Measurements from ENCODE around the gene GNG11. TPM values are rescaled to one million over a fixed set of nuclear protein-coding genes. Genes with fewer than 3 reads are reported as not detected.

GNG11 gene
- total RNA-seq, 3 donors from 2014 or later = 0.05 TPM; not detected in 1

DNA sequence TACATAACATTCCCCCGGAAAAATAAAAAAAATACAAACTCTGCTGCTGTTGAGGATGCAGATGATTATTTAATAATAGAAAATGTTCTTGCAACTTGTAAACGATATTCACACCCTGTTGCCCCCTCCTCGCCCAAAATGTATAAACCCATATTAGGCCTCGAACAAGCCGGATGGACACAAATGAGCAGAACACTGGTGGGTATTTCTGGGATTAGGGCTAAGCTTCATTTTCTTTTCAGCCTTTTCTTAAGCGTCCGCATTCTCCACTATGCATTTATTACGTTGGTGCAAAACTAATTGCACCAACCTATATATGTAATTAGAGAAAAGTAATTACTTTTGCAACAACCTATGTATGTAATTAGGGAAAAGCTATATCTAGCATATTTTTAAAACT is 349 bp upstream of the GNG11 start:
- Mint-ChIP-seq H3K4me1 (ENCODE audit: low read depth) (peaks cover 2% of the 10 kb centered on the region), H3K27me3 (ENCODE audit: low read depth) (peaks cover 42% of the 10 kb centered on the region), H3K9me3 (no peaks in the 10 kb centered on the region), H3K36me3 (ENCODE audit: insufficient read depth) (no peaks in the 10 kb centered on the region), H3K4me3 (no peak overlapping the region)
- DNase-seq (no peak), ATAC-seq (no peak)

DNA sequence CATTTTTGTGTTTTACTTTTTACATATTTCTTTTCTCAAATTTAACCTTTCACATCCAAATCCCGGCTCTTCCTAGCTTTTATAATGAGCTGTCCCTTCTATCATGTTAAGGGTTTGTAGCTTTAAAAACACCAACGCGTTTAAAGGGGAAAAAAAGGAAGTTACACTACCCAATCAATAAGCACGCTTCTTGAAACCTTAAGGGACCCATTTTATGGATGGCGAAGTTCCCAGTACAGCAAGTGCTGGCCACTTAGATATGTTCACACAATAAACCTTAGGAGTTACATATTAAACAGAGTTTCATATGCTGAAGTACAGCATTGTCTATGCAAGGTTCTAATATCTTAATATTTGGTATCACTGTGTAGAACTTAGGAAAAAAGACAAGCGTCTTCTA is 1.8 kb downstream of the GNG11 start:
- peaks cover 2% of the 10 kb centered on the region for H3K4me1 Mint-ChIP-seq (ENCODE audit: low read depth)
- H3K9me3 Mint-ChIP-seq = no peaks in the 10 kb centered on the region
- no peak for DNase-seq
- H3K4me3 Mint-ChIP-seq = no peak overlapping the region
- ATAC-seq = no peak
- no peaks in the 10 kb centered on the region for H3K36me3 Mint-ChIP-seq (ENCODE audit: insufficient read depth)
- H3K27me3 Mint-ChIP-seq (ENCODE audit: low read depth) = peaks cover 29% of the 10 kb centered on the region

DNA sequence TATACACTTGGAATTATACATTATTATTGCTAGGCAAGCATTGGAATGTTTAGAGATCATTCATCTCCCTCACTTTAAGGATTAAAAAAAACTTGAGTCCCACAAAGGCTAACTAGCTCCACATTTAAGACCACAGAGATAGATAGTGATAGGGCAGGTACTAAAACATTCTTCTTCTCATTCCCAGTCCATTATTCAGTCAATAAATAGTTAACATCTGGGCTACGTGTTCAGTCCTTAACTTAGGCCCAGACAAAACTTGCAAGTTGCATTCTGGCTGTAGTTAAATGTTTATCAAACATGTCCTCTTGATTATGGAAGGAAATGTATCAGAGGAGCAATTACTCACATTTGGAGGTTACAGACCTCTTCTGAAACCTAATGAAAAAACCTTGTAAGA is 2.4 kb downstream of the GNG11 start:
- H3K27me3 Mint-ChIP-seq (ENCODE audit: low read depth) = peaks cover 31% of the 10 kb centered on the region
- no peaks in the 10 kb centered on the region for H3K36me3 Mint-ChIP-seq (ENCODE audit: insufficient read depth)
- H3K4me3 Mint-ChIP-seq = no peak overlapping the region
- H3K9me3 Mint-ChIP-seq = no peaks in the 10 kb centered on the region
- DNase-seq = no peak
- peaks cover 2% of the 10 kb centered on the region for H3K4me1 Mint-ChIP-seq (ENCODE audit: low read depth)
- ATAC-seq = no peak

DNA sequence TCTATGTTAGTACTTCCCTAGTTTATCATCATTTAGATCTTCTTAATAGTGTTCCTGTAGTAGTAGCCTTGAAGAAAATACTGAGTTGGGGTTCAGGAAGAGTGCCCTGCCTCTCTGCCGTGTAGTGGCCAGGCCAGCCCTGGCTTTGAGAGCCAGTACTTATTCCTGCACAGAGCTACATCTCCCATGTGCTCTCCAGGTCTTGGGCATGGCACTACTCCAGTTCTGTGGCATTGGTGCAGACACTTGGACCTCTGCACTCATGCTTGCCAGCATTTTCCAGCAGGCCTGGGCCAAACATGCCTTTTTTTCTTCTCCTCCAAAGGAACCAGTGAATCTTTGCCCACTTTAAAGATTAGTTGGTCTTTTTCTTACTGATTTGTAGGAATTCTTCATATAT is 5.3 kb downstream of the GNG11 start:
- no peak overlapping the region for H3K4me3 Mint-ChIP-seq
- no peaks in the 10 kb centered on the region for H3K36me3 Mint-ChIP-seq (ENCODE audit: insufficient read depth)
- no peak for DNase-seq
- peaks cover 29% of the 10 kb centered on the region for H3K27me3 Mint-ChIP-seq (ENCODE audit: low read depth)
- H3K4me1 Mint-ChIP-seq (ENCODE audit: low read depth) = no peaks in the 10 kb centered on the region
- no peak for ATAC-seq
- no peaks in the 10 kb centered on the region for H3K9me3 Mint-ChIP-seq

DNA sequence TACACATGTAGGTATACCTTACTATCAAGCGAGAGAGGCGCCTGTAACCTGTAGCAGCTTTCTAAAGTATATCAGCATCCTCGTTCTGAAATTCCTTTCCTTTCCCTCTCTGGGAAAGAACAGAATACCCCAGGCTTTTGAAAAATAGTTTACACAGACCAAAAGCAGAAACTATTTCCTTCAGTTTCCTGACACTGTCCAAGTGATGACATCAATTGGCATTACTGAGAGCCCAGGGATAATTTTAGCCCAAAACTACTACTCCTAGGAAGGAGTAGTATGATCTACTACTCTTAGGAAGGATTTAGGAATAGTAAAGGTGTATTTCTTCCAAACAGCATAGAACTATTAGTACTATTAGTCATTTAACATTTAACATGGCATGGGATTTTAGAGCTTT is 6.0 kb downstream of the GNG11 start:
- H3K4me1 Mint-ChIP-seq (ENCODE audit: low read depth) = no peaks in the 10 kb centered on the region
- no peak overlapping the region for H3K4me3 Mint-ChIP-seq
- no peaks in the 10 kb centered on the region for H3K9me3 Mint-ChIP-seq
- DNase-seq (no peak), ATAC-seq (no peak)
- peaks cover 25% of the 10 kb centered on the region for H3K27me3 Mint-ChIP-seq (ENCODE audit: low read depth)
- no peaks in the 10 kb centered on the region for H3K36me3 Mint-ChIP-seq (ENCODE audit: insufficient read depth)

DNA sequence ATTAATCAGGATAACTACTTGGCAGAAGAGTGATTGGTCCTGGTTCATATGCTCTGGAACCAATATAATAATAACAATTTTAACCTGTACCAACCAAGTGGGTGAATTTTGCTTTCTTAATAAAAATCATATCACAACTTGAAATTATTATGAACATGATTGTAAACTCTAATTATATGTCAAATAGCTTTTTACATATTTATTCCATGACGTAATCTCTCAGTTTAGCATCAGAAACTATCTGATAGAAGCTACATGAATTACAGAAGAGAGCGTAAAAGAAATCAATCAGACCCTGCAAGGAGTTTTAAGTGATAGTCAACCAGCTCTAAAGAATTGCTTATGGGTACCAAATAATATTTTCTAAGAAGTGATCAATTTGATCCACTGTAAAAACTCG is 10.1 kb downstream of the GNG11 start:
- peaks cover 7% of the 10 kb centered on the region for H3K27me3 Mint-ChIP-seq (ENCODE audit: low read depth)
- no peak overlapping the region for H3K4me3 Mint-ChIP-seq
- H3K36me3 Mint-ChIP-seq (ENCODE audit: insufficient read depth) = no peaks in the 10 kb centered on the region
- no peaks in the 10 kb centered on the region for H3K9me3 Mint-ChIP-seq
- no peak for DNase-seq
- ATAC-seq = no peak
- no peaks in the 10 kb centered on the region for H3K4me1 Mint-ChIP-seq (ENCODE audit: low read depth)

DNA sequence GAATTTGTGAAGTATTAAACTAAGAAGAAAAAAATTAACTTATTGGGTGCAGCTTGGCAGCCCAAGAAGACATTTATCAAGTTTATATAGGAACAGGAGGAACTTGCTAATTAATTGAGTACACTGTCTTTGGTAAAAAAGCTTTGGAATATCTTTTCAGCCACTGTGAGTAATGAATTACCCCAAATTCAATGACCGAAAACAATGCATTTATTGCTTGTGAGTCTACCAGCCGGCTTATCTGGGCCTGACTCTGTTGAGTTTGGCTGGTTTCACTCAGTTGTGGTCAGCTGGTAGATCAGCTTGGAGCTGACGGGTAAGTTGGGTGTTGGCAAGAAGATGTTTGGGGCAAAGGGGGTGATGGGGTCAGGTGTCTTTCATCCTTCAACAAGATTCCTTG is 11.6 kb downstream of the GNG11 start:
- Mint-ChIP-seq H3K4me3 (no peak overlapping the region), H3K27me3 (ENCODE audit: low read depth) (peaks cover 7% of the 10 kb centered on the region), H3K4me1 (ENCODE audit: low read depth) (no peaks in the 10 kb centered on the region), H3K9me3 (no peaks in the 10 kb centered on the region), H3K36me3 (ENCODE audit: insufficient read depth) (no peaks in the 10 kb centered on the region)
- DNase-seq = no peak
- ATAC-seq = no peak

DNA sequence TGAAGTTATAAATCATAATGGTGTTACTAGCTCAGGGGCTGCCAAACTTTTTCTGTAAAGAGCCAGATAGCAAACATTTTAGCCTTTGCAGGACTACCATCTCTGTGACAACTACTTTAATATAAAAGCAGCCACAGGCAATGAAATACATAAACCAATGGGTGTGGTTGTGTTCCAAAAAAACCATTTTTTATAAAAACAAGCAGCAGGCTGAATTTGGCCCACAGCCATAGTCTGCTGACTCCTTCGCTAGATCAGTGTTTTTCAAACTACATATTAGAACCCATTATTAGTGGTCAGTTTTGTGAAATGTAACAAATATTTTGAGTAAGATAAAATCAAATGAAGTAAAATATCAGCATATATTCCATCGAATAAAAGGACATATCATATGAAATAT is 13.6 kb downstream of the GNG11 start:
- no peak for DNase-seq
- Mint-ChIP-seq H3K27me3 (ENCODE audit: low read depth) (peaks cover 5% of the 10 kb centered on the region), H3K9me3 (no peaks in the 10 kb centered on the region), H3K4me3 (no peak overlapping the region), H3K4me1 (ENCODE audit: low read depth) (no peaks in the 10 kb centered on the region), H3K36me3 (ENCODE audit: insufficient read depth) (no peaks in the 10 kb centered on the region)
- no peak for ATAC-seq

DNA sequence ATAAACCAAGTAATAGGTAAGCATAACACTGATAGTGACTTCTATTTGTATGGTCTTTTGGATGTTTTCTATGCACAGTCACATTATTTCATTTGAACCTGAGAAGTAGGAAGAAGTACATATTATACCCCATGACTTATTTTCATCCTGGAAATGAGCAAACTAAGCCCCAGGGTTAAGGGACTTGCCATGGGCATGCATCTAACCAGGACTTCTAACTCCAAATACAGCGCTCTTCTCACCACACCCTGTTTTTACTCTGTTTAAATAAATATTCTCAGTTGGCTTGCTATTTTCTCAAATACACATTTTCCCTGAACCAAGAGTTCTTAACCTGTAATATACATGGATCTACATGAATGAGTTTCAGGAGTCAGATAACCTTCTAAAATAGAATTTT is 16.3 kb downstream of the GNG11 start:
- no peaks in the 10 kb centered on the region for H3K36me3 Mint-ChIP-seq (ENCODE audit: insufficient read depth)
- DNase-seq (no peak), ATAC-seq (no peak)
- H3K4me3 Mint-ChIP-seq = no peak overlapping the region
- H3K27me3 Mint-ChIP-seq (ENCODE audit: low read depth) = peaks cover 4% of the 10 kb centered on the region
- no peaks in the 10 kb centered on the region for H3K4me1 Mint-ChIP-seq (ENCODE audit: low read depth)
- no peaks in the 10 kb centered on the region for H3K9me3 Mint-ChIP-seq

DNA sequence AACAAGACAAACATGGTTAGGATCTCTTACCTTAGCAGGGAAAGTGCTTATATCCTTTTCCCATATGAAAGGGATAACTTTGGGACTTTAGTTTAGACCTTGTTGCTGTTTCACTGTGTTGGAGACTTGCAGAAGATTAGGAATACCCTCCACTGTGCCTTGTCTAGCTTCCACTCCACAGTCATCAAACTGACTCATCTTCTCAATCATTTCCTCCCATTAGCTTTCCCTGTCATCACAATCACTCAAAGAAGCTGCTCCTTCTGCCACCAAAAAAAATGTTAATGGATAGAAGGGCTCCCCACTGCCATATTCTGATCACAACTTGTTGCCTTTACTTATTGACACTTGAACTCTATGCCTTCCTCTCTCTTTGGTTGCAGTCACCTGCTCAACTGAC is 16.8 kb downstream of the GNG11 start:
- H3K36me3 Mint-ChIP-seq (ENCODE audit: insufficient read depth) = no peaks in the 10 kb centered on the region
- no peak overlapping the region for H3K4me3 Mint-ChIP-seq
- H3K4me1 Mint-ChIP-seq (ENCODE audit: low read depth) = no peaks in the 10 kb centered on the region
- no peaks in the 10 kb centered on the region for H3K9me3 Mint-ChIP-seq
- ATAC-seq = no peak
- DNase-seq = no peak
- peaks cover 4% of the 10 kb centered on the region for H3K27me3 Mint-ChIP-seq (ENCODE audit: low read depth)

DNA sequence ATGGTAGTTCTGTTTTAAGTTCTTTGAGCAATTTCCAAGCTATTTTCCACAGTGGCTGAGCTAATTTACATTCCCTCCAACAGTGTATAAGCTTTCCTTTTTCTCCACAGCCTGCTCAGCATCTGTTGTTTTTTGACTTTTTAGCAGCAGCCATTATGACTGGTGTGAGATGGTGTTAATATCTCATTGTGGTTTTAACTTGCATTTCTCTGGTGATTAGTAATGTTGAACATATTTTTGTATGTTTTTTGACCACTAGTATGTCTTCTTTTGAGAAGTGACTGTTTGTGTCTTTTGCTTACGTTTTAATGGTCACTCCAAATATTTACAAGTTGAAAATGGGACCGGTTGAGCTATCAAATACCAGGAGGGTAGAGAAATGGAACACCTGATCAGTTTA is 20.4 kb downstream of the GNG11 start:
- ATAC-seq = no peak
- Mint-ChIP-seq H3K4me1 (ENCODE audit: low read depth) (no peaks in the 10 kb centered on the region), H3K27me3 (ENCODE audit: low read depth) (peaks cover 4% of the 10 kb centered on the region), H3K9me3 (no peaks in the 10 kb centered on the region), H3K4me3 (no peak overlapping the region), H3K36me3 (ENCODE audit: insufficient read depth) (no peaks in the 10 kb centered on the region)
- DNase-seq = no peak

DNA sequence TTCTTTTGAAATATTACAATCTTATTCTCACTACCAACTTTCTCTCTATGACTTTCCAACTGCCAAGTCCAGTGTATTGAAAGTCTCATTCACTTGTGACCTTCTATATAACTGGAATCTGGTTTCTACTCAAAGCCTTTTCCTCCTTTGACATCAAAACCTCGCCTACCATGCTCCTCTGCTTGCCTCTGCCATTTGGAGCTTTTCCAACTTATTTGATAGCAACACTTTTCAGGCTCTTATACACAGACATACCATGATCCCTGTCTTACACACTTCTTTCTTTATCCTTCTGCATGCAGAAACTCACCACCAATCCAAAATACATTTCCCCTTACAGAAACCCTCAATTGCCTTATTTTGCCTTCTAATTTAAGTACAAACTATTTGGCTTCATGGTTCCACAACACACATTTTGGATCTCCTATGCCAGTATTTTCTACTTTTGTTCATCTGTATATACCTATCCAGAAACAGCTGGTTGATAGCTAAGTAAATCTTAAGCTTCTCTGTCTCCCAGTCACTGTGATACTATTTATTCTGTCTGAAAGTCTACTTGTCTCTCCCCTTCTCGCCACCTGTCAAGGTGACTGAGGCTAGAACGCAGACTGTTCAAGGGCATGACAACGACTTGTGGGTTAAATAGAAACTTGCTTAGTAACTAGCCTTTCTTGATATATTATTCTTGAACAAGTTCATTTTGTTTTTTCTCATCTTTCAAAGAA is 22.4 kb downstream of the GNG11 start:
- Mint-ChIP-seq H3K9me3 (no peaks in the 10 kb centered on the region), H3K36me3 (ENCODE audit: insufficient read depth) (no peaks in the 10 kb centered on the region)
- no peak for ATAC-seq

DNA sequence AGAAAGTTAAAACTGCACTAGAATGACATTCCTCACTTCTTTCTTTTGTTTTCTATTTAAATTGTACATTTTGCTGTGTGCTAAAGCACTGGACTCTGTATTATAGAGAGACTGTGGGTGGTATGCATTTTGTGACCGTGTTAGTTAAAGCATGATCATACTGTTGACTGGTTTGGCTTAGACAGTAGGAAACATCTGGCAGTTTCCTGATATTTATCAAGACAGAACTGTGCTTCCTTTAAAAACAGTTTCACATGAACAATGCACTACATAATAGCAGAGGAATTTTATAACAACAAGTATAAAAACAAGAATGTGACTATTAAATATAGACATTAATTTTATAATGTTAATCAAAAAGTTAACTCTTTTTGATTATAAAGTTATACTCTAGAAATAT is 23.1 kb downstream of the GNG11 start:
- DNase-seq = no peak
- Mint-ChIP-seq H3K36me3 (ENCODE audit: insufficient read depth) (no peaks in the 10 kb centered on the region), H3K4me3 (no peak overlapping the region)

More for the DNA sequence above, 22.4 kb downstream of the GNG11 start:
- Mint-ChIP-seq H3K4me1 (ENCODE audit: low read depth) (no peaks in the 10 kb centered on the region), H3K4me3 (no peak overlapping the region), H3K27me3 (ENCODE audit: low read depth) (peaks cover 4% of the 10 kb centered on the region)
- no peak for DNase-seq

DNA sequence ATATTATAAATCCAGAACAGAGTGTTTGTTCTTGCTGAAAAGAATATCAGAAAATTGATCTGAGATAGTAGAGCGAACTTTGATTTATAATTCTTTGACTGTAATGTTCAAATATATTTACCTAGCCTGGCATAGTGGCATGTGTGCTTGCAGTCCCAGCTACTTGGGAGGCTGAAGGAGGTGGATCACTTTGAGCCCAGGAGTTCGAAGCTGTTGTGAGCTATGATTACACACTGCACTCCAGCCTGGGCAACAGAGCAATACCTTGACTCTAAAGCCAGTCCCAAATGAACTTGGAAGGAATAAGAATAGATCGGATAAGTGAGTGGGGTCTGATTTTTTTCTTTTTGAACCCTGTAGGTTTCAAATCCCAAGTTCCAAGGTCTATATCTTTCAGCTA is 23.5 kb downstream of the GNG11 start:
- H3K4me3 Mint-ChIP-seq = no peak overlapping the region
- ATAC-seq (no peak), DNase-seq (no peak)
- no peaks in the 10 kb centered on the region for H3K36me3 Mint-ChIP-seq (ENCODE audit: insufficient read depth)
- no peaks in the 10 kb centered on the region for H3K27me3 Mint-ChIP-seq (ENCODE audit: low read depth)
- H3K9me3 Mint-ChIP-seq = no peaks in the 10 kb centered on the region
- H3K4me1 Mint-ChIP-seq (ENCODE audit: low read depth) = no peaks in the 10 kb centered on the region

More for the DNA sequence above, 23.1 kb downstream of the GNG11 start:
- no peaks in the 10 kb centered on the region for H3K9me3 Mint-ChIP-seq
- H3K27me3 Mint-ChIP-seq (ENCODE audit: low read depth) = peaks cover 3% of the 10 kb centered on the region
- no peak for ATAC-seq
- no peaks in the 10 kb centered on the region for H3K4me1 Mint-ChIP-seq (ENCODE audit: low read depth)

DNA sequence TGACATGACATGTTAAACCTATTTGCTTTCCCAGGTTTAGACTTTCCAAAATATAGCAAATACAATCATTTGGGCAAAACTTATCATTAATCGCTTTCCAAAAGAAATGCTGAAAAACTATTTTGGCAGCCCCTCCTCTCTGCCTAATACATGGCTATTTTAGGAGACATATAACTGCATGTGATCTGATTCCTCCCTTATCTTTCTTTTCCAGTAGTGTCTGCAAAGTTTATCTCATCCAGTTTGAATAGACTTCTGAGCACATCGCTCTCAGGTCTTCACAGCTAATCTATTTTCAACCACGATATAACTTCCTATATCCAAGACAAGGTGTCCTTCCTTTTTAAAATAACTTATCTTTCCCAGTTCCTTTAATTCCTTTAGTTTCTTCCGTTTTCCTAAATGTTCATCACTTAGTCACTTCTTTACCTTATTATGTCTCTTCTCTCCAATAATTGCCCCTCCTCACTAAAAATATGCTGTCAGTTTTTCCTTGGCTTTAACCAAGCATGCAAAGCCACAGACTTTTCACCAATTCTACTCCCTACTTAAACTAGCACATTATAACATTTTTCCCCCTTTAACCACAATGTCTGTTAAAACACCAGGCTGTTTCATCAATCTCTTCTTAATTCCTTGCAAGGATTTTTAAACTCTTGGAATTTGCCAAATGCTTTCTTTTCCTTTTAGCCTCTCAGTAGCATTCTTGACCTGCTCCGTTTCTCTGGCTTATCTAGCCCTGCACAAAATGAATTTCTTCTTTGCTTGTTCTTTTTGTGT is 24.4 kb downstream of the GNG11 start:
- Mint-ChIP-seq H3K4me1 (ENCODE audit: low read depth) (no peaks in the 10 kb centered on the region), H3K36me3 (ENCODE audit: insufficient read depth) (no peaks in the 10 kb centered on the region), H3K27me3 (ENCODE audit: low read depth) (no peaks in the 10 kb centered on the region), H3K4me3 (no peak overlapping the region), H3K9me3 (no peaks in the 10 kb centered on the region)
- ATAC-seq (no peak), DNase-seq (no peak)
